H1 (cell line): Measurements from ENCODE around the gene PLEKHM3.

Experiments
- CHD1 ChIP-seq: IDR thresholded peaks from 2 replicates; pipeline ENCODE4 v1.6.1; 2012; ENCODE audit warnings: low read depth, low read length, improper control_type of control experiment
- POLR2A ChIP-seq, 2 experiments: IDR thresholded peaks; 1 replicate in 1 of 2; 2 replicates in 1 of 2; pipeline ENCODE4 v1.6.1; 2011; ENCODE audit warnings: low read depth in 2 of 2, low read length in 2 of 2, mild to moderate bottlenecking in 2 of 2; ENCODE audit errors: control extremely low read depth in 1 of 2
- TF ChIP-seq, protein P1 (sequence below): IDR thresholded peaks from 2 replicates; pipeline ENCODE4 v1.6.1; 2012; ENCODE audit warnings: inconsistent platforms

DNA sequence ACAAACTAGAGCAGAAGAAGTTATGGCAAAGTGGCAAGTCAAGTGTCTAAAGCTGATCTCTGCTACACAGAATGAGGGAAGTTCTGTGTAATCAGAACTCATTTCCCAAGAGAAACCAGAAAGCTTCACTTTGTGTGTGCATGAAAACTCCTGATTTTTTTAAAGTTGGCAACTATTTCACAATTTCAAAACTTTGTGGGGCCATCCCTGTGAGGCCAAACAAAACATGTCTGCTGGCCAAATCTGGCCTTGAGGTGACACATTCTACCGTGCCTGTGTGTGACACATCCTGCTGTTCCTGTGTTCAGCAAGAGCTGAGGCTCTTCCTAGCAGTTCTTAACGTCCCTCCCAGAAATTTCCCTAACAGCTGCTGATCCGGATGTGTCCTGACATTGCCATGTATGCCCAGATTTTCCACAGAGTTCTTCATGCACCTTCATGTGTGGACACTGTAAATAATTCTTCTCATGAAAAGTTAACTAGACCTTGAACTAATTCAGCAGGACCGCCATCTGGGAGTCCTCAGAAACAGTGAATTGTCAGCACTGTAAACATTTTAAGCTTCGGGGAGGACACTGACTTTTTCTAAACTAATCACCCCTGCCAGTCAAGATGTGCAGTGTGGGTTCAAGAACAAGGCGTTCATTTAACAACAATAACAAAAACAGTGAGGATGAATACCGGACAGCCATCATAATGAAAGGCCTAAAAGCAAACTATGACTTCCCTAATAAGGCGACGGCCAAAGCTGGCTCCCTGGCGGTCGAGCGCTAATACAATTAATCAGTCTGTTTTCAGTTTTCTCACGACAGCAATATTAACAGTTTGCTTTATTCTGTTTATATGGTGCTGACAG lies 99.0 kb downstream of the PLEKHM3 start:
- TF ChIP-seq POLR2A (IDR thresholded peaks at IDR 0.05; ENCODE audit: control extremely low read depth in 1 of 2, low read depth in 2 of 2, low read length in 2 of 2) (no peak), CHD1 (no peak)
- TF ChIP-seq, protein P1, sequence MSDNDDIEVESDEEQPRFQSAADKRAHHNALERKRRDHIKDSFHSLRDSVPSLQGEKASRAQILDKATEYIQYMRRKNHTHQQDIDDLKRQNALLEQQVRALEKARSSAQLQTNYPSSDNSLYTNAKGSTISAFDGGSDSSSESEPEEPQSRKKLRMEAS = no peak
